Epithelial cell of esophagus (primary cell): ENCODE measurements around the gene CDON.
A peak's percentile ranks its signal among the peaks of the same experiment; 100 is the strongest.

Source experiments
- DNase-seq: peaks from one replicate; pipeline ENCODE4 v3.0.0; 2010; ENCODE audit warnings: low read depth
- H3K4me3 ChIP-seq: 2 replicates; pipeline ENCODE4 v1.5.1; 2011; ENCODE audit warnings: mild to moderate bottlenecking, low read length, control low read depth
- TF ChIP-seq, protein P1 (sequence below): IDR thresholded peaks from 2 replicates; pipeline ENCODE4 v1.5.1; 2011; ENCODE audit warnings: low read depth, mild to moderate bottlenecking, low read length, control low read depth, inconsistent platforms; ENCODE audit not compliant: insufficient read depth; ENCODE audit errors: missing control alignments

The CDON gene

DNA sequence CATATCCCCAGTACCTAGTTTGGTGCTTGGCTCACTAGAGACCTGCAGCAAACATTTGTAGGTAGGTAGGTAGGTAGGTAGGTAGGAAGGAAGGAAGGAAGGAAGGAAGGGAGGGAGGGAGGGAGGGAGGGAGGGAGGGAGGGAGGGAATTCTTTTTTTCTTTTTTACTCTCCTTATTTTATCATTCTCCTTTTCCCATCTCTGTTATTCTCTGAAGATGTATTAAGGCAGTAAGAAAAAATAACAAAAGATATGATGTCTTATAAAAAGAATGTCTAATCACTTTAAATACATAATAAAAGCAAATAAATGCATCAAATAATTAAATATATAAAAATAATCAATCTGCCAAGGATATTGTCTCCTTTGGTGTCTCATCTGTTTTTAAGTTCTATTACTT lies 88.4 kb downstream of the CDON start:
- H3K4me3 ChIP-seq, result no peak overlapping the region
- TF ChIP-seq, protein P1, sequence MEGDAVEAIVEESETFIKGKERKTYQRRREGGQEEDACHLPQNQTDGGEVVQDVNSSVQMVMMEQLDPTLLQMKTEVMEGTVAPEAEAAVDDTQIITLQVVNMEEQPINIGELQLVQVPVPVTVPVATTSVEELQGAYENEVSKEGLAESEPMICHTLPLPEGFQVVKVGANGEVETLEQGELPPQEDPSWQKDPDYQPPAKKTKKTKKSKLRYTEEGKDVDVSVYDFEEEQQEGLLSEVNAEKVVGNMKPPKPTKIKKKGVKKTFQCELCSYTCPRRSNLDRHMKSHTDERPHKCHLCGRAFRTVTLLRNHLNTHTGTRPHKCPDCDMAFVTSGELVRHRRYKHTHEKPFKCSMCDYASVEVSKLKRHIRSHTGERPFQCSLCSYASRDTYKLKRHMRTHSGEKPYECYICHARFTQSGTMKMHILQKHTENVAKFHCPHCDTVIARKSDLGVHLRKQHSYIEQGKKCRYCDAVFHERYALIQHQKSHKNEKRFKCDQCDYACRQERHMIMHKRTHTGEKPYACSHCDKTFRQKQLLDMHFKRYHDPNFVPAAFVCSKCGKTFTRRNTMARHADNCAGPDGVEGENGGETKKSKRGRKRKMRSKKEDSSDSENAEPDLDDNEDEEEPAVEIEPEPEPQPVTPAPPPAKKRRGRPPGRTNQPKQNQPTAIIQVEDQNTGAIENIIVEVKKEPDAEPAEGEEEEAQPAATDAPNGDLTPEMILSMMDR, result no peak
- DNase-seq, result no peak

DNA sequence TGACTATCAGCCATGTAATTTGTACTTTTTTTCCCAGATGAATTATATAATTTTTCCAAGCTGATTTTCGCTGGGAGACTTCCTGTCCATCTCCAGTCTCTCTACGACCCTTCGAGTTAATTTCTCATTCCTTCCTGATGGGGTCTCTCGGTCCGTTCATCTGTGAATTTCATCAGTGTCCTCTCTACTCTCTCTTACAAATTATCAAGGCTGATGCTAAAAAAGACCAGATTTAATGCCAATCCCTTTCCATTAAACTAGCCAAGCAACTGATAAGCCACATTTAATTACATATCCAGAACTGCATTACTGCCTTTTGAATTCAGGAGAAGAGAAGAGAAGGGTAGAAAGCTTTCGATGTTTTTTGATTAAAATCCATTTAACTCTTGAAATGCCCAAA lies 91.0 kb downstream of the CDON start:
- DNase-seq, result no peak
- H3K4me3 ChIP-seq, result no peak overlapping the region
- TF ChIP-seq, protein P1, result no peak

DNA sequence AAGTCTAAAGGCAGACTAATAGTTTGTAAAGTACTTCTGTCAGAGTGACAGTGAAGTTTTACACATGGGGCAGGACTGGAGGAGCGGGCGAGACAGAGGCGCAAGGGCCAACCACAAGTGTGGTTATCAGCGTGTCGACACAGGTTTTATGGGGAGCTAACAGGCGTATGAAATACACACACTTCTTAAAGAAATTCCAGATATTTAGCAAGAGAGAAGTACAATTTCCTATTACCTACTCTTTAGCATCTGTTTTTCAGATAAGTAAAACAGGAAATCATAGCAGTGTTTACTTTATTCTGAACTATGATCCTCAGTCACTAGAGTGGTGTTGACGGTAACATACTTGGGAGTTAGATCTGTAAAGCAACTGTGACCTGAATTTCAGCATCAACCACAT lies 94.3 kb downstream of the CDON start:
- DNase-seq, result peak; percentile 77
- no peak overlapping the region for H3K4me3 ChIP-seq
- TF ChIP-seq, protein P1, result no peak

DNA sequence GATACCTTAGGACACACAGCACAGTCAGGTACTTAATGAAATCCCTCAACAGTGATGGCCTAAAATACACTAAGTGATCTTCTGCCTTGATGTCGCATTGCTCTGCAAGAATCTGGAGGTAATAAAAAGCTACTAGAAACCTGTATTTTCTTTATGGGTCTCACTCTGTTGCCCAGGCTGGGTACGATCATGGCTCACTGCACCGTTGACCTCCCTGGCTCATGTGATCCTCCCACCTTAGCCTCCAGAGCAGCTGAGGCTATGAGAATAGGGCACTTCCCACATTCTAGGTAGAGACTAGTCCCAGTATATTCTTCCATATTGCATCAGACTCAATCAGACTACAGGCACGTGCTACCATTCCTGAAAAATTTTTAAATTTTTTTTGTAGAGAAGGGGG lies 95.2 kb downstream of the CDON start:
- no peak overlapping the region for H3K4me3 ChIP-seq
- TF ChIP-seq, protein P1, result no peak
- DNase-seq, result no peak

DNA sequence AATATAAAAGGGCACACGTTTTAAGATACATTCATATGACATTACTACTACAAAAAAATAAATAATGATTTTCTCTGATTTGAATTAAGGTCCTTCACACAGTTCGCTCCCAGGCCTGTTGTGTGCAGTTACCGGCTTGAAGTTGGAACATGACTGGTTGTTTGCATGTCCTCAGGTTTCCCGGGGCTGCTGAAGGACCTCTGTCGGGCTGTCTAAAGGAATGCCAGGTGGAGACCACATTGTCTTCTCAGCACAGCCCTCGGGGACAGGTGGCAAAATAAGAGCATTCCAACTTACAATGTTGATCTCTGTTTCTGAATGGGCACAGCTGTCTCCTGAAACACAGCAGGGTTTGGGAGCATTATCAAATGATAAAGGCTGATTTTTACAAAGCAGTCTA lies 101.9 kb downstream of the CDON start:
- TF ChIP-seq, protein P1, result no peak
- H3K4me3 ChIP-seq, result no peak overlapping the region
- no peak for DNase-seq

DNA sequence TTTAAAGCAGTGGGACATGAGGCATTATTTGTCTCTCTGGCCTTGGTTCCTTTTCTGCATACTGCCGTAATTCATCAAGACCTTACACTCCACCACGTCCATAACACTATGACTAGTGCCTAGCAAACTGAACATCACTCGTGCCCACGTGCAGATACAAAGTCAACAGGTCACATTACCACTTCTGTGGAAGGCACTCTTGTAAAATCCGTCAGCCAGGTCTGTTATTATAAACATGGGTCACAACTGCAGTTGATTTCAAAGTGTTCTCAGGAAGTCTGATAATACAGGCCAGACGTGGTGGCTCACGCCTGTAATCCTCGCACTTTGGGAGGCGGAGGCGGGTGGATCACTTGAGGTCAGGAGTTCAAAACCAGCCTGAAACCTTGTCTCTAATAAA lies 102.7 kb downstream of the CDON start:
- TF ChIP-seq, protein P1, result no peak
- H3K4me3 ChIP-seq, result no peak overlapping the region
- DNase-seq, result no peak

DNA sequence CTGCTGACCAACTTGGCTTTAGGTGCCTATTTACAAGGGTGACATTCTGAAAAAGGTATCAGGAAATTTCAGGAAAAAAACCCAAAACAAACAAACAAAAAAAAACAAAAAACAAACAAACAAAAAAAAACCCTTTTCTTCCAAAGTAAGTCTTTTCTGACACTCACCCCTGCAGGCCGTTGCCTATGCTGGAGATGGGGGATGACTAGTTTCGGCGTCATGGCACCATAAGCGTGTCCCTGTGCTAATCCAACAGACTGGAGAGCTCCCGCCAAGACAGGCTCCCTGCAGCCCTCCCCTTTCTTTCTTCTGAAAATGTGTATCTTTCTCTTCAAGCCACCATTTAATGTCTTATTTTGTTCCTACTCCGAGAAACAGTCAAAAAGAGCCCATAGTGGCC lies 103.2 kb downstream of the CDON start:
- DNase-seq, result no peak
- no peak overlapping the region for H3K4me3 ChIP-seq
- TF ChIP-seq, protein P1, result no peak
